ENCODE measurements around the gene TMEM185B.
"Not testable (repeated sequence)": the region's sequence is repeated elsewhere in the genome, so short reads cannot be mapped to it uniquely, and the experiment has no call there.

TMEM185B gene

GRCh38 chr2:120208381-120209353 lies 14.5 kb downstream of the TMEM185B start:
- TF ChIP-seq CTCF (IDR thresholded peaks at IDR 0.05; ENCODE audit: borderline replicate concordance, insufficient read depth, low read depth, low read length): no peak
- no peak overlapping the region for H3K4me3 ChIP-seq (ENCODE audit: low read depth, low read length)

- no peak overlapping the region for H3K4me3 ChIP-seq (ENCODE audit: low read depth, low read length)
- peak; percentile 81 for TF ChIP-seq CTCF (IDR thresholded peaks at IDR 0.05; ENCODE audit: borderline replicate concordance, insufficient read depth, low read depth, low read length)
Observed at GRCh38 chr2:120206022-120206581, 17.1 kb downstream of the TMEM185B start.

- no peak overlapping the region for H3K4me3 ChIP-seq (ENCODE audit: low read depth, low read length)
Observed at GRCh38 chr2:120204945-120205670, 18.1 kb downstream of the TMEM185B start.

GRCh38 chr2:120204417-120204816 lies 18.8 kb downstream of the TMEM185B start:
- TF ChIP-seq CTCF (IDR thresholded peaks at IDR 0.05; ENCODE audit: borderline replicate concordance, insufficient read depth, low read depth, low read length): no peak

More at GRCh38 chr2:120204945-120205670, 18.1 kb downstream of the TMEM185B start:
- no peak for TF ChIP-seq CTCF (IDR thresholded peaks at IDR 0.05; ENCODE audit: borderline replicate concordance, insufficient read depth, low read depth, low read length)

GRCh38 chr2:120204022-120204405 lies 19.2 kb downstream of the TMEM185B start:
- no peak for TF ChIP-seq CTCF (IDR thresholded peaks at IDR 0.05; ENCODE audit: borderline replicate concordance, insufficient read depth, low read depth, low read length)
- H3K4me3 ChIP-seq (ENCODE audit: low read depth, low read length): no peak overlapping the region

More at GRCh38 chr2:120204417-120204816, 18.8 kb downstream of the TMEM185B start:
- no peak overlapping the region for H3K4me3 ChIP-seq (ENCODE audit: low read depth, low read length)

GRCh38 chr2:120203251-120204021 lies 19.8 kb downstream of the TMEM185B start:
- no peak for TF ChIP-seq CTCF (IDR thresholded peaks at IDR 0.05; ENCODE audit: borderline replicate concordance, insufficient read depth, low read depth, low read length)
- no peak overlapping the region for H3K4me3 ChIP-seq (ENCODE audit: low read depth, low read length)

- not testable (repeated sequence) for H3K4me3 ChIP-seq (ENCODE audit: low read depth, low read length)
Observed at GRCh38 chr2:120199817-120200459, 23.3 kb downstream of the TMEM185B start.

Data from GM12875 (cell line).